DMS114 treated with DMSO at 0.1 percent for 48 hours (cell line): ENCODE measurements around the gene EIF2D.
"Not testable (repeated sequence)": the region's sequence is repeated elsewhere in the genome, so short reads cannot be mapped to it uniquely, and the experiment has no call there.

Experiments
- DNase-seq: peaks from one replicate; lab custom pipeline; 2025; ENCODE audit not compliant: unreplicated experiment; lab: John Stamatoyannopoulos, UW

Gene EIF2D

GRCh38 chr1:206635978-206636345, 23.7 kb upstream of the EIF2D start:
- DNase-seq = no peak

GRCh38 chr1:206635080-206635977, 23.1 kb upstream of the EIF2D start, which contains the start of gene DYRK3:
TSS of gene DYRK3 (plus strand) at chr1:206635536. CDS start at chr1:206635704, 168 bp downstream.
- peak; percentile 86 for DNase-seq

GRCh38 chr1:206634365-206635079, 22.3 kb upstream of the EIF2D start:
- DNase-seq = peak; percentile 60

- DNase-seq = no peak
Measured at GRCh38 chr1:206633708-206634121, 21.4 kb upstream of the EIF2D start.

GRCh38 chr1:206631085-206631509, 18.8 kb upstream of the EIF2D start:
- DNase-seq = peak; percentile 37

GRCh38 chr1:206628916-206629315, 16.7 kb upstream of the EIF2D start:
- no peak for DNase-seq

- not testable (repeated sequence) for DNase-seq
Measured at GRCh38 chr1:206626396-206626795, 14.1 kb upstream of the EIF2D start.

- no peak for DNase-seq
Measured at GRCh38 chr1:206609229-206609991, 2.9 kb downstream of the EIF2D start.

GRCh38 chr1:206608108-206608698, 4.1 kb downstream of the EIF2D start:
- DNase-seq = no peak

GRCh38 chr1:206606867-206607266, 5.4 kb downstream of the EIF2D start:
- peak; percentile 50 for DNase-seq

GRCh38 chr1:206604861-206605260, 7.4 kb downstream of the EIF2D start:
- no peak for DNase-seq

- DNase-seq = no peak
Measured at GRCh38 chr1:206600527-206600926, 11.7 kb downstream of the EIF2D start.

GRCh38 chr1:206596319-206596666, 16.0 kb downstream of the EIF2D start:
- no peak for DNase-seq

- no peak for DNase-seq
Measured at GRCh38 chr1:206595581-206596318, 16.5 kb downstream of the EIF2D start.

GRCh38 chr1:206593351-206593925, 18.8 kb downstream of the EIF2D start:
- DNase-seq = no peak

- no peak for DNase-seq
Measured at GRCh38 chr1:206591696-206592095, 20.6 kb downstream of the EIF2D start.

- no peak for DNase-seq
Measured at GRCh38 chr1:206591226-206591625, 21.0 kb downstream of the EIF2D start.

- no peak for DNase-seq
Measured at GRCh38 chr1:206590025-206590758, 22.1 kb downstream of the EIF2D start.

GRCh38 chr1:206589206-206589605, 23.1 kb downstream of the EIF2D start:
- no peak for DNase-seq
